Colon (tissue), 2 donors: ENCODE measurements around the gene KRT78.

Source experiments
- FAIRE-seq: peaks from 2 replicates; lab custom pipeline; 2012; peaks lifted over from hg19 to GRCh38; lab: Jason Lieb, UNC
- donor health status: control.
- donor health status: control.

KRT78 gene

DNA sequence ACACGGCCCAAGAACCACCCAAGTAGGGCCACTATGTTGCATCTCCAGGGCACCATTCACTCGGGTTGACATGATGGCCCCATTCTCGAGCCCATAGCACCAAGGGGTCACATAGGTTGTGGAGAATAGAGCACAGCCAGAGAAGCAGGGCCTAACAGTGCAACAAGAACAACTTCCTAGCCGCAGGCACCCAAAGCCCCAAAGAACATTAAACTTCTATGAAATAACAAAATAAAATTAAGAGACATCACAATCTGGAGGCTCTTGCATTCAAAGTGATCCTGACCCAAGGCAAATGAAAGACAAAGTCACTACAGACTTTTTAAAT is 36.8 kb downstream of the KRT78 start:
- FAIRE-seq: no peak

- FAIRE-seq: no peak
Measured at GRCh38 chr12:52811191-52812072, 37.4 kb downstream of the KRT78 start.

DNA sequence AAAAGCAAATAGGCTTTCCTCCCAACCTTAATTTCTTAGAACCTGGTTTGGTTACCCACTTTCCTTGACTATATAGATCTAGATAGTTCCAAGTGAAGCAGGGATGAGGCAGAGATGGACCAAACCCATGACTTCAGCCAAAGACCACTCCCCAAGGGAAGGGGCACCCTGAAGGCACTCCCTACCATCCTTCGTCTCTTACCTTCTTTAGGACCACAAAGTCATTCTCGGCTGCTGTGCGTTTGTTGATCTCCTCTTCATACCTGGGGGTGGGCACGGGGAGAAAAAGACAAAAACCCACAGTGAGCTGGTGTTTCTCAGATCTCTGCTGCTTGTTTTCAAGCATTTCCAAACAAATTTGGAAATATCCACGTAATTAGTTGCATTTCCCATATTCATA is 38.2 kb downstream of the KRT78 start:
- FAIRE-seq: no peak

GRCh38 chr12:52809166-52809565 is 39.6 kb downstream of the KRT78 start:
- FAIRE-seq: no peak

DNA sequence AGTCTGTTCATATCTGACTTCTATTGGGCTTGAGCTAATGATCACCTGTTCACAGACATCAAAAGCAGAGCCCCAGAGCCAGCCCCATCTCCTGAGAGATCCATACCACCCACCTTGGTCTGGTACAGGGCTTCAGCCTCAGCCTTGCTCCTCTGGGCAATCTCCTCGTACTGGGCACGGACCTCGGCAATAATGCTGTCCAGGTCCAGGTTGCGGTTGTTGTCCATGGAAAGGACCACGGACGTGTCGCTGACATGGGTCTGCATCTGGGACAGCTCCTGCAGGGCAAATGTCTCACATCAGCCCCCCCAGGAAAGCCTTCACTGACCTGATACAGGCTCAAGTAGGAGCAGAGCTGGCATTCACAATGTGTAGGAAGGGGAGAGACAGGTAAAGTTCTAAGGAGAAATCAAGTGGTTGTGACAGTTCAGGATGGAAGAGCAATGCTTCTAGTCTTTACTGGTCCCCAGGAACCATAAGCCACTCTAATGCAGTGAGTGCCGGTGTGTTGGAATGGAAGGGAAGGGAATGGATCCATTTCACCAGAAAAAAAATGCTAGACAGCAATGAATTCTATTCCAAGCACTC is 40.1 kb downstream of the KRT78 start:
- no peak for FAIRE-seq

- FAIRE-seq: no peak
Measured at GRCh38 chr12:52807544-52808470, 41.0 kb downstream of the KRT78 start.

- no peak for FAIRE-seq
Measured at GRCh38 chr12:52806821-52807543, 41.8 kb downstream of the KRT78 start.

DNA sequence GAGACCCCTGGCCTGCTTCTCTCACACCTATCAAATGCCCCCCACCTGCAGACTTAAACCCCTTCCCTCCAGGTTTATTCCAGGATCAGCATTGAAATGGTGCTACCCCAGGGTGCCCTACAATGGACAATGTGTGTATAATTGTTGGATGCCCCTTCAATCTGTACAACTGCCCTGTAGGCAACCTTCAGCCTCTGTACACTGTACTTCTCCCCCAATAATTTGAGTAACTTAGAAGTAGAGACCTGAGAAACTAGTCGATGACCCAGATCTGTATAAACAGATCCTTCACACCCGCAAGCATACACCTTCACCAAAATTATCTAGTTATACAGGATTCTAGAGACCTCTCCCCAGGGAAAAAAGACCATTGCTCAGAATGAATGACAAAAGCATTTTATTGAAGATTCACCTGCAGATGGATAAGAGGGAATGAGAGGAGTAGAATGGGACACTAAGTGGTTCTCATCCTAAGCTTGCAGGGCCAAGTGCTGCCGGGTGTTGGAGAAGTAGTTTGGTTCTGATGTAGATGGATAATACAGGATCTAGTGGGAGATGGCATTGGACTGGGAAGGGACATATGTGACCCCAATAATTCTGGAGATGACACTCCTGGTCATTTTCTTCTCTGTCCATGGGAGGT is 42.5 kb downstream of the KRT78 start:
- no peak for FAIRE-seq

GRCh38 chr12:52805739-52806138 is 43.1 kb downstream of the KRT78 start:
- FAIRE-seq: no peak

GRCh38 chr12:52805000-52805399 is 43.8 kb downstream of the KRT78 start:
- no peak for FAIRE-seq

DNA sequence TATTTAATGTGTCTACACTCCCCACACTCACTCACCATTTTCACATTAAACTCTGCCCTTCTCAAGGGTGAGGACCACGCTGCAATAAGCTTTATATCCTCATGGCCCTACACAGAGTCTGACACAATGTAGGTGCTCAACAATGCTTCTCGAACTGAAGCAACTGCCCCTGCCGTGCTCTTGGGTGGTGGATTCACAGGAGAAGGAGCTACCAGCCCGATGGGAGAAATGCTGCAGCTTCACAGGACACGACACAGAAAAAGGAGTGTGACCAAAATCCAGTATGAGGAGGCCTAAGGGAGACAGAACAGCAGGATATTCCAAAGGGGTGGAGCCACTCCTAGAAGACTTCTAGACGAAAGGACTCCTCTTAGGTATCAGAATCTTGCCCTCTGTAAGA is 46.4 kb downstream of the KRT78 start:
- FAIRE-seq: no peak

- no peak for FAIRE-seq
Measured at GRCh38 chr12:52801773-52802172, 47.0 kb downstream of the KRT78 start.

DNA sequence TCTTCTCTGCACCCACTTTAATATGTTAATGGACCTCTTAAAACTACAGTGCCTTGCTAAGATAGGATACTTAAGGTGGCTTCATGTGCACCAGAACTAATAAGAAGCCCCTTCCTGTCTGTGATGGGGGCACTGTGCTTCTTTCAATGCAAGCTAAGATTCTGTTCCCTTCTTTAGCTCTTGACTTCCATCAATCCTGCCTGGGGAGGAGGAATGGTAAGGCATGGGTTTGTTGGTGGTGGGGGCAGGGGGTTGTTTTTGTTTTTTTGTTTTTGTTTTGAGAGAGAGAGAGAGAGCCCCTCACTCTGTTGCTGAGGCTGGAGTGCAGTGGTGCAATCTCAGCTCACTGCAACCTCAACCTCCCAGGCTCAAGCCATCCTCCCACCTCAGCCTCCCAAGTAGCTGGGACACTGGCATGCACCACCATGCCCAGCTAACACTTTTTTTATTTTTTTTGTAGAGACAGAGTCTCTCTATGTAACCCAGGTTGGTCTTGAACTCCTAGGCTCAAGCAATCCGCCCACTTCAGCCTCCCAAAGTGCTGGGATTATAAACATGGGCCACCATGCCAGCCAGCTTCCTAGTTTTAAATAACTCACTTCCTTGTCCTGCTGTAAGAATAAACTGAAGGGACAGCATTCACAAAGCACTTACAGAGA is 48.4 kb downstream of the KRT78 start:
- no peak for FAIRE-seq

DNA sequence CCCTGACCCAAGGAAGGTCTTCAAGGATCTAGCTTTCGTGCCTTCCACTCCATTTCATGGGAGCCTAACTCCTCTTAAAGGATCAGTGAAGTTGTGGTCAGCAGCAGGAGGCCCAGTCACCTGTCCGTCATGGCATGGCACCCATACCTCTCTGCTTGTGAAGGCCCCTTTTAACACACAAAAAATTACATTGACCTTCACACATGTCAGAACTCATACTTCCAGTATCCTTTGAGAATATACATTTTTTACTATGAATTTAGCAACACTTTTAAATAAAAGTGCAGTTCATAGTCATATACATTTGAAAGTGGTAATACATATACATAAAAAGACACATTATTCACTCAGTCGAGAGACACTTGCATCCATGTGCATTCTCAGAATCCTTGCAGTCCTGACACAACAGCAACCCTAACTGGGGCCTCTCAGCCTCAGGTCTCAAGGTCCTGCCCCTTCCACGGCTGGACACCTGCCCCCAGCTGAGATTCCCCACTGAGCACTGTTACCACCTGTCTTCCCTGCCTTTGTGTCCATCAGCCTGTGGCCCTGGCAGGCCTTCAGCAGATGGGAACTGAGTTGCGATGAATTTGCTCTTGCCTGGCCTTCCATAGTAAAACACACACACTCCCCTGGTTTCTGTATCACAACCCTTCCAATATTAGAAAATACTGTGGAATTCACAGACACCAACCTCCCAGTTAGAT is 49.1 kb downstream of the KRT78 start:
- FAIRE-seq: no peak

DNA sequence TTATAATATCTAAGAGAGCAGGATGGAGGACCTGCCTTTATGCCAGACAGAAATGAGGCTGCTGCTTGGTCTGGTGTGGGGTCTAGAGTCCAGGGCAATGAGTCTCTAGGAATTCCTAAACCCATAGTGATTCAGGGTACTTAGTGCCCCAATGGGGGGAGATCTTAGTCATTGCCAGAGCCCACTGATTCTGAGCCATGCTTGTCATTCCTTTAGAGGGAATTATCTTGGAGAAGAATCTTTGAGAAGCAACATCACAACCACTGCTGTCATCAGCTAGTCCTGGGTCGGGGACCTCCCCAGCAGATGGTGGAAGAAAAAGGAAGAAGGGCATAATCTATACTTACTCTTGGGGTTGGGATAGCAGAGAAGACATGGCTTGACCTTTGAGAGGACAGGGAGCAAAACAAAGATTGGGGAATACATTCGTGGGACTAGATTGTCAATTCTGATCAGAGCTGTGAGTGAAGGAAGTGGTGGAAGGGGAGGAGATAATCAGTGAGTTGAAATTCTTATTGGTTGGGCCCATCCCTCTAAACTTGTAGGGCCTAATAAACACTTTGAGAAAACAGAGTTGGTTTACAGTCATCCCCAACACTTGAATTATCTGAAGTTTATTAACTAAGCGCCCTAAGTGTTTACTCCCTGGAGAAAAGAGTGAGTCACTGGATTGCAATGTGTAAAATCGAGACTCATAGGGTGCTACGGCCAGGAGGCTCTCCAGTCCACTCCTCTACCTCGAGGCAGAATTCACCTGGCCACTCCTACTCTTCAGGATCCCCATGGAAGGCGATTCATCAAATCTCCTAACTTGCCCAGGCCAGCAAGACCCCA is 49.9 kb downstream of the KRT78 start:
- no peak for FAIRE-seq

DNA sequence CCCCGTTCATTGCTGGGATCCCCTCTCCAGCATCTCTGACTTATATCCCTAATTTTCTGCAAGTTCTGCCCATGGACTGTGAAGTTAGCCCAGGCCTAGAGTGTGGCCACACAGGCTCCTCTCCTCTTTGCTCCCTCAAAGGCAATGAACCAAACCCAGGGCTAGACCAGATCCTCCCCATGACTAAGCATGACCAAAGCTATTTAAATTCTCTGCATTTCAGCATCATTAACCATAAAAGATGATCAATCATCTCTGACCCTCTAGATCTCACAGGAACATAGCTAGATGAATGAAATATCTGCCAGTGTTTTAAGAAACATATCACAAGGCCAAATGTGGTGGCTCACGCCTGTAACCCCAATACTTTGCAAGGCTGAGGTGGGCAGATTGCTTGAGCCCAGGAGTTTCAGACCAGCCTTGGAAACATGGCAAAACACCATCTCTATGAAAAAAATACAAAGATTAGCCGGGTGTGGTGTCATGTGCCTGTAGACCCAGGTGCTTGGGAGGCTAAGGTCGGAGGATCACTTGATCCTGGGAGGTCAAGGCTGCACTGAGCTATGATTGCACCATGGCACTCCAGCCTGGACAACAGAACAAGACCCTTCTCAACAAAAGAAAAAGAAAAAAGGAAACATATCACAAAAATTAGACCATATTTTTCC is 50.7 kb downstream of the KRT78 start:
- FAIRE-seq: no peak

- no peak for FAIRE-seq
Measured at GRCh38 chr12:52797529-52797894, 51.3 kb downstream of the KRT78 start.

GRCh38 chr12:52796839-52797528 is 51.8 kb downstream of the KRT78 start:
- no peak for FAIRE-seq

- no peak for FAIRE-seq
Measured at GRCh38 chr12:52796429-52796794, 52.4 kb downstream of the KRT78 start.
